DOHH2 (cell line): ENCODE data around the gene LRRC75A.

Source experiments
- CTCF ChIP-seq: fragments of 200-600 bp; sonication (generic); IDR thresholded peaks from one replicate; pipeline ENCODE4 v1.5.1; 2014; ENCODE audit warnings: antibody characterized with exemption, mild to moderate bottlenecking, low read depth, low read length; ENCODE audit not compliant: poor library complexity, severe bottlenecking
- EZH2phosphoT487 ChIP-seq: fragments of 200-600 bp; sonication (generic); IDR thresholded peaks from 2 replicates; pipeline ENCODE4 v1.6.1; 2017; ENCODE audit warnings: borderline replicate concordance, mild to moderate bottlenecking, antibody characterized with exemption, low read length, moderate library complexity, mixed read lengths

- TF ChIP-seq CTCF (peak; percentile 95), EZH2phosphoT487 (no peak)
Measured at GRCh38 chr17:16428098-16428882, 63.7 kb downstream of the LRRC75A start.
